Progenitor cell of endocrine pancreas (in vitro differentiated cells): ENCODE measurements around the gene TDRD1. TPM values are rescaled to one million over a fixed set of nuclear protein-coding genes. Genes with fewer than 3 reads are reported as not detected.

Source experiments
- DNase-seq: peaks from one replicate; pipeline ENCODE4 v3.0.0; 2021; ENCODE audit warnings: low spot score; ENCODE audit not compliant: unreplicated experiment
- H3K27ac Mint-ChIP-seq: 2 replicates; pipeline ENCODE4 v1.8.0; 2021; ENCODE audit warnings: mild to moderate bottlenecking, moderate library complexity, mixed read lengths
- H3K27me3 Mint-ChIP-seq: 2 replicates; pipeline ENCODE4 v1.8.0; 2021; ENCODE audit warnings: mixed read lengths
- H3K36me3 Mint-ChIP-seq: 2 replicates; pipeline ENCODE4 v1.8.0; 2022; ENCODE audit warnings: mixed read lengths; ENCODE audit not compliant: insufficient read depth
- H3K4me1 Mint-ChIP-seq: 2 replicates; pipeline ENCODE4 v1.8.0; 2021; ENCODE audit warnings: low read depth, mixed read lengths
- H3K4me3 Mint-ChIP-seq: 2 replicates; pipeline ENCODE4 v1.8.0; 2021; ENCODE audit warnings: low read depth, mild to moderate bottlenecking, moderate library complexity, mixed read lengths
- H3K9me3 Mint-ChIP-seq: 2 replicates; pipeline ENCODE4 v1.8.0; 2021; ENCODE audit warnings: low read depth, mixed read lengths
- total RNA-seq: library from RNA; stranded (reverse); gene quantifications from 2 replicates; pipeline ENCODE4 v1.2.1, GENCODE V29; 2021
- TF ChIP-seq, protein P1 (sequence below): fragments of 200-600 bp; sonication (generic); IDR thresholded peaks from one replicate; pipeline ENCODE4 v1.5.0; 2021; ENCODE audit warnings: antibody characterized with exemption, mild to moderate bottlenecking; ENCODE audit not compliant: unreplicated experiment

Gene TDRD1
- total RNA-seq, 1 donor from 2014 or later, result not detected

DNA sequence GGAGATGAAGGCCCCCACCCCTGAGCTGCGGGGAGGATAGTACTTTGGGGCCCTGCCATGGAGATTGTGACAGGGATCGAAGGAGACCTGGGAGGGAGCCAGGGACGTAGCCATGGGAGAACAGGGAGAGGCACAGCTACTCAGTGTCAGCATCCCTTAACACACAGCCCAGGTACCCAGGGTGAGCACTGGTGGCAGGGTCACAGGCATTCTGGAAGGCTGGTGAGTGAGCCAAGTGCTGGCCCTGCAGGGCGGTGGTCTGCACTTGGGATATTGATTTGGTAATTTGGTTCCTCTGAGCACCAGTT is 99.7 kb downstream of the TDRD1 start:
- Mint-ChIP-seq H3K27ac (no peak overlapping the region), H3K27me3 (no peaks in the 10 kb centered on the region), H3K4me3 (no peak overlapping the region), H3K36me3 (no peaks in the 10 kb centered on the region), H3K4me1 (no peaks in the 10 kb centered on the region), H3K9me3 (no peaks in the 10 kb centered on the region)
- no peak for DNase-seq
- TF ChIP-seq, protein P1, sequence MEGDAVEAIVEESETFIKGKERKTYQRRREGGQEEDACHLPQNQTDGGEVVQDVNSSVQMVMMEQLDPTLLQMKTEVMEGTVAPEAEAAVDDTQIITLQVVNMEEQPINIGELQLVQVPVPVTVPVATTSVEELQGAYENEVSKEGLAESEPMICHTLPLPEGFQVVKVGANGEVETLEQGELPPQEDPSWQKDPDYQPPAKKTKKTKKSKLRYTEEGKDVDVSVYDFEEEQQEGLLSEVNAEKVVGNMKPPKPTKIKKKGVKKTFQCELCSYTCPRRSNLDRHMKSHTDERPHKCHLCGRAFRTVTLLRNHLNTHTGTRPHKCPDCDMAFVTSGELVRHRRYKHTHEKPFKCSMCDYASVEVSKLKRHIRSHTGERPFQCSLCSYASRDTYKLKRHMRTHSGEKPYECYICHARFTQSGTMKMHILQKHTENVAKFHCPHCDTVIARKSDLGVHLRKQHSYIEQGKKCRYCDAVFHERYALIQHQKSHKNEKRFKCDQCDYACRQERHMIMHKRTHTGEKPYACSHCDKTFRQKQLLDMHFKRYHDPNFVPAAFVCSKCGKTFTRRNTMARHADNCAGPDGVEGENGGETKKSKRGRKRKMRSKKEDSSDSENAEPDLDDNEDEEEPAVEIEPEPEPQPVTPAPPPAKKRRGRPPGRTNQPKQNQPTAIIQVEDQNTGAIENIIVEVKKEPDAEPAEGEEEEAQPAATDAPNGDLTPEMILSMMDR, result no peak

DNA sequence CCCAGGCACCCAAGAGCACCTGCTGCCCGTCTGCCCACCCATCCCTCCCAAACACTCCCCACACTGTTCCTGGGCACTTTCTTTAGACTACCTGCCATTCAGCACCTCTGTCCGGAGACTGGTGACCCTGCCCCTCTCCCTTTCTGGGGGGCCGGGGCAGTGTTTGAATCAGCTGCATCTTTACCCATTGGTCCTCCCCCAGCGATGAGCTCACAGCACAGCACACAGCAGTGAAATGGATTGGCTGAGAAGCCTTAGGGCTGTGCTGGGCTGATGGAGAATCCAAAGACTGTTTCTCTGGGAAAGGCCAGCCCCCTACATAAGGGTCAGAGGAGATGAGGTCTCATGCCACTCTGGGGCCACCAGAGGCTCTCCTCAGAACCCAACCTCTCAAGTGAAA is 100.1 kb downstream of the TDRD1 start:
- TF ChIP-seq, protein P1, result no peak
- Mint-ChIP-seq H3K4me3 (no peak overlapping the region), H3K9me3 (no peaks in the 10 kb centered on the region), H3K27me3 (no peaks in the 10 kb centered on the region), H3K27ac (no peak overlapping the region), H3K36me3 (no peaks in the 10 kb centered on the region), H3K4me1 (no peaks in the 10 kb centered on the region)
- no peak for DNase-seq

DNA sequence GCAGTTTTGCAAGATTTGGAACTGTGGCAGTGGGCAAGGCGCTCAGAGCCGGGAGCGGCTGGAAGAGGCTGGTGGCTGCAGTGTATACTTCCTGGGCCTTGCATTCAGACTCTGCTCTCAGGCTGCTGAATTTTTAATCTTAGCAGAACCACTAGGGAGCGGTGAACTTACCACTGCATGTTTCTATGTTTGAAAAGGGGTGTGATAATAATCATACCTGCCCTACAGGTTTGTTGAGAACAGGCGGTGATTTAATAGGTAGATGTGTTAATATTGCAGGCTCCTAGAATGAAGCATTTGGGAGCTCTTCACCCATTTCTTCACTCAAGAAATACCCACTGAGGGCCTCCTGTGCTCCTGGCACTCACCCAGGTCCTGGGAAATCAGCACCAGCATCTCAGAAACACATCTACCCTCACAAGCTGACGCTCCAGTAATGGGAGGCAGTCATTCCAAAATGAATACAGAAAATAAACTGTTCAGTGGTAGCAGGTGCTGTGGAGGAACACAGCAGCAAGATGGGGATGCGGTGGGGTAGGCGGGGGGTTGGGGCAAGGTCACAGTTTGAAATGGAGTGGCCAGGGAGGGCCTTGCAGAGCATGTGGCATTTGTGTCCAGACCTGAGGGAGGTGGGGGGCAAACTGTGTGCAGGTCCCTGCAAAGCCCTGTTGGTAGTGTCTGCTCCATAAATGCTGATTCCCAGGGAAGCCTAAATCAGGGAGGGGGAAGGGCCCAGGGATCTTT is 100.9 kb downstream of the TDRD1 start:
- Mint-ChIP-seq H3K27ac (no peak overlapping the region), H3K4me3 (no peak overlapping the region), H3K27me3 (no peaks in the 10 kb centered on the region), H3K9me3 (no peaks in the 10 kb centered on the region), H3K36me3 (no peaks in the 10 kb centered on the region), H3K4me1 (no peaks in the 10 kb centered on the region)
- no peak for DNase-seq
- TF ChIP-seq, protein P1, result no peak

DNA sequence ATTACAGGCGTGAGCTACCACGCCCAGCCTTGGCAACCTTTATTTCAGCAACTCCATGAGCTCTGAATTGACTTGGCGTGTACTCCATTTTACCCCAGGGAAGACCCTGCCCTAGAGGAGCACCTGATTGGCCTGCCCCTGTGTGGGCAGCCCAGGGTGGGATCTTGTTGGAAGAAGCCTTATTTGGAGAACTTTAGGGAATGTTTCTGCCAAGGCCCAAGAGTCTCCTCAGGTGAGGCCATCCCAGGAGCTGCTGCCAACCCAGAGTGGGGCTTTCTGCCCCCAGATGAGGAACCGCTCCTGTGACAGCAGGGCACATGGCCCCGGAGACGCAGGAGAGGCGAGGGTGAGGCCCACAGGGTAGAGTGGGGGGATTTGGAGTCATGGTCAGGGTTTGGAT is 101.9 kb downstream of the TDRD1 start:
- no peak overlapping the region for H3K4me3 Mint-ChIP-seq
- TF ChIP-seq, protein P1, result no peak
- no peaks in the 10 kb centered on the region for H3K4me1 Mint-ChIP-seq
- no peaks in the 10 kb centered on the region for H3K36me3 Mint-ChIP-seq
- no peaks in the 10 kb centered on the region for H3K9me3 Mint-ChIP-seq
- no peaks in the 10 kb centered on the region for H3K27me3 Mint-ChIP-seq
- no peak for DNase-seq
- no peak overlapping the region for H3K27ac Mint-ChIP-seq

DNA sequence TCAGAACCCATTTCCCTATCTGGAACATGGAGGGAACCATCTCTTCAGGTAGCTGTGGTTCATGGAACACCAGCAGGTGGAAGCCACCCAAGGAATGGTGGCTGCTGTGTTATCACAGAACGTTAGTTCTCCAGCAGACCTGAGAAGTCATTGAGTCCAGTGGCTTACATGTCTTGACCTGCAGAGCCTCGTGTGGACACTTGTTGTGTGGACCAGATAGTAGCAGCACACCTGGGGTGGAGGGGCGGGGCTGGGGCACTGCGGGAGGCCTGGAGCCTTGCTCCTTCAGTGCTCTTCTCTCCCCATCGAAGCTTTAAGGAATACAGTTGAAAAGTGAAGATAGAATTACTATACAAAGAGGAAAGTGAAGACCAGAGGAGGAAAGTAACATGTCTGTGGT is 102.3 kb downstream of the TDRD1 start:
- DNase-seq, result no peak
- Mint-ChIP-seq H3K36me3 (no peaks in the 10 kb centered on the region), H3K27ac (no peak overlapping the region), H3K4me3 (no peak overlapping the region), H3K27me3 (no peaks in the 10 kb centered on the region), H3K4me1 (no peaks in the 10 kb centered on the region), H3K9me3 (no peaks in the 10 kb centered on the region)
- TF ChIP-seq, protein P1, result no peak

Other genes starting within 250 kb of the TDRD1 start
- not detected in 2 replicates for gene ADRB1, start 135.5 kb upstream of the TDRD1 start, total RNA-seq
- gene CCDC186, start 5.2 kb upstream of the TDRD1 start, total RNA-seq, result 20.8 and 21.0 TPM in 2 replicates
- gene VWA2, start 59.9 kb downstream of the TDRD1 start, total RNA-seq, result 12.1 and 12.4 TPM in 2 replicates
- 0.98 and 1.8 TPM in 2 replicates for gene AFAP1L2, start 225.1 kb downstream of the TDRD1 start, total RNA-seq